Measurements from ENCODE around the gene CEP19.

Gene CEP19

GRCh38 chr3:196662033-196662432 lies 50.0 kb downstream of the CEP19 start:
- no peak overlapping the region for H3K27ac ChIP-seq (ENCODE audit: extremely low read depth, low read depth, low read length)
- H3K4me3 ChIP-seq (ENCODE audit: low read depth, low read length), result no peak overlapping the region
- TF ChIP-seq, protein P1, sequence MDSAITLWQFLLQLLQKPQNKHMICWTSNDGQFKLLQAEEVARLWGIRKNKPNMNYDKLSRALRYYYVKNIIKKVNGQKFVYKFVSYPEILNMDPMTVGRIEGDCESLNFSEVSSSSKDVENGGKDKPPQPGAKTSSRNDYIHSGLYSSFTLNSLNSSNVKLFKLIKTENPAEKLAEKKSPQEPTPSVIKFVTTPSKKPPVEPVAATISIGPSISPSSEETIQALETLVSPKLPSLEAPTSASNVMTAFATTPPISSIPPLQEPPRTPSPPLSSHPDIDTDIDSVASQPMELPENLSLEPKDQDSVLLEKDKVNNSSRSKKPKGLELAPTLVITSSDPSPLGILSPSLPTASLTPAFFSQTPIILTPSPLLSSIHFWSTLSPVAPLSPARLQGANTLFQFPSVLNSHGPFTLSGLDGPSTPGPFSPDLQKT (IDR thresholded peaks at IDR 0.05; ENCODE audit: borderline replicate concordance, low read depth, low read length), result no peak
- no peak for TF ChIP-seq ZBTB1 (tag by site-specific recombination; IDR thresholded peaks at IDR 0.05)
- TF ChIP-seq, protein P2, sequence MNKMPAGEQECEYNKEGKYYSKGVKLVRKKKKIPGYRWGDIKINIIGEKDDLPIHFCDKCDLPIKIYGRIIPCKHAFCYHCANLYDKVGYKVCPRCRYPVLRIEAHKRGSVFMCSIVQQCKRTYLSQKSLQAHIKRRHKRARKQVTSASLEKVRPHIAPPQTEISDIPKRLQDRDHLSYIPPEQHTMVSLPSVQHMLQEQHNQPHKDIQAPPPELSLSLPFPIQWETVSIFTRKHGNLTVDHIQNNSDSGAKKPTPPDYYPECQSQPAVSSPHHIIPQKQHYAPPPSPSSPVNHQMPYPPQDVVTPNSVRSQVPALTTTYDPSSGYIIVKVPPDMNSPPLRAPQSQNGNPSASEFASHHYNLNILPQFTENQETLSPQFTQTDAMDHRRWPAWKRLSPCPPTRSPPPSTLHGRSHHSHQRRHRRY (tag by site-specific recombination; IDR thresholded peaks at IDR 0.05), result no peak
- TF ChIP-seq ZNF184 (tag by site-specific recombination; IDR thresholded peaks at IDR 0.05), result no peak
- no peak for TF ChIP-seq ZNF302 (tag by site-specific recombination; IDR thresholded peaks at IDR 0.05; ENCODE audit: low read depth)
- TF ChIP-seq PATZ1 (tag by site-specific recombination; IDR thresholded peaks at IDR 0.05), result no peak
- TF ChIP-seq ZNF624 (tag by site-specific recombination; IDR thresholded peaks at IDR 0.05), result no peak
- no peak for TF ChIP-seq ZNF350 (tag by site-specific recombination; IDR thresholded peaks at IDR 0.05)
- no peak for TF ChIP-seq ZNF133 (tag by site-specific recombination; IDR thresholded peaks at IDR 0.05)
- TF ChIP-seq ZNF585B (tag by site-specific recombination; IDR thresholded peaks at IDR 0.05), result no peak
- TF ChIP-seq ZNF16 (tag by site-specific recombination; IDR thresholded peaks at IDR 0.05; ENCODE audit: low read depth), result no peak
- H3K4me1 ChIP-seq (ENCODE audit: control insufficient read depth, insufficient read depth, low read length), result no peaks in the 10 kb centered on the region
- ChIA-PET POLR2A (no interaction called here), CTCF (no interaction called here)
- no peaks in the 10 kb centered on the region for H3K36me3 ChIP-seq (ENCODE audit: control insufficient read depth in 2 of 2, insufficient read depth in 1 of 2, low read length in 2 of 2)
- H3K9me3 ChIP-seq (ENCODE audit: control insufficient read depth, insufficient read depth, low read depth, low read length), result no peaks in the 10 kb centered on the region

GRCh38 chr3:196661400-196661799 lies 50.6 kb downstream of the CEP19 start:
- no peaks in the 10 kb centered on the region for H3K4me1 ChIP-seq (ENCODE audit: control insufficient read depth, insufficient read depth, low read length)
- no peak overlapping the region for H3K4me3 ChIP-seq (ENCODE audit: low read depth, low read length)
- TF ChIP-seq ZNF138 (tag by site-specific recombination; IDR thresholded peaks at IDR 0.05; ENCODE audit: borderline replicate concordance) (no peak), GLIS1 (tag by site-specific recombination; IDR thresholded peaks at IDR 0.05) (no peak), ZNF132 (tag by site-specific recombination; IDR thresholded peaks at IDR 0.05; ENCODE audit: borderline replicate concordance) (no peak), ZNF423 (tag by site-specific recombination; IDR thresholded peaks at IDR 0.05) (no peak), ZBTB48 (tag by site-specific recombination; IDR thresholded peaks at IDR 0.05) (no peak), ZNF548 (tag by site-specific recombination; IDR thresholded peaks at IDR 0.05) (no peak), ZNF274 (IDR thresholded peaks at IDR 0.05; ENCODE audit: low read length) (no peak), ZNF274 (tag by site-specific recombination; IDR thresholded peaks at IDR 0.05; ENCODE audit: borderline replicate concordance) (no peak), ZFHX2 (tag by site-specific recombination; conservative IDR thresholded peaks at IDR 0.05) (no peak)
- TF ChIP-seq, protein P3, sequence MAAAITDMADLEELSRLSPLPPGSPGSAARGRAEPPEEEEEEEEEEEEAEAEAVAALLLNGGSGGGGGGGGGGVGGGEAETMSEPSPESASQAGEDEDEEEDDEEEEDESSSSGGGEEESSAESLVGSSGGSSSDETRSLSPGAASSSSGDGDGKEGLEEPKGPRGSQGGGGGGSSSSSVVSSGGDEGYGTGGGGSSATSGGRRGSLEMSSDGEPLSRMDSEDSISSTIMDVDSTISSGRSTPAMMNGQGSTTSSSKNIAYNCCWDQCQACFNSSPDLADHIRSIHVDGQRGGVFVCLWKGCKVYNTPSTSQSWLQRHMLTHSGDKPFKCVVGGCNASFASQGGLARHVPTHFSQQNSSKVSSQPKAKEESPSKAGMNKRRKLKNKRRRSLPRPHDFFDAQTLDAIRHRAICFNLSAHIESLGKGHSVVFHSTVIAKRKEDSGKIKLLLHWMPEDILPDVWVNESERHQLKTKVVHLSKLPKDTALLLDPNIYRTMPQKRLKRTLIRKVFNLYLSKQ (tag by site-specific recombination; IDR thresholded peaks at IDR 0.05; ENCODE audit: borderline replicate concordance), result no peak
- H3K27ac ChIP-seq (ENCODE audit: extremely low read depth, low read depth, low read length), result no peak overlapping the region
- CTCF ChIA-PET, result no interaction called here
- no peaks in the 10 kb centered on the region for H3K36me3 ChIP-seq (ENCODE audit: control insufficient read depth in 2 of 2, insufficient read depth in 1 of 2, low read length in 2 of 2)
- no peaks in the 10 kb centered on the region for H3K9me3 ChIP-seq (ENCODE audit: control insufficient read depth, insufficient read depth, low read depth, low read length)
- POLR2A ChIA-PET, result no interaction called here

Data from HEK293 (cell line).